Measurements from ENCODE around the gene USP21.

Gene USP21

DNA sequence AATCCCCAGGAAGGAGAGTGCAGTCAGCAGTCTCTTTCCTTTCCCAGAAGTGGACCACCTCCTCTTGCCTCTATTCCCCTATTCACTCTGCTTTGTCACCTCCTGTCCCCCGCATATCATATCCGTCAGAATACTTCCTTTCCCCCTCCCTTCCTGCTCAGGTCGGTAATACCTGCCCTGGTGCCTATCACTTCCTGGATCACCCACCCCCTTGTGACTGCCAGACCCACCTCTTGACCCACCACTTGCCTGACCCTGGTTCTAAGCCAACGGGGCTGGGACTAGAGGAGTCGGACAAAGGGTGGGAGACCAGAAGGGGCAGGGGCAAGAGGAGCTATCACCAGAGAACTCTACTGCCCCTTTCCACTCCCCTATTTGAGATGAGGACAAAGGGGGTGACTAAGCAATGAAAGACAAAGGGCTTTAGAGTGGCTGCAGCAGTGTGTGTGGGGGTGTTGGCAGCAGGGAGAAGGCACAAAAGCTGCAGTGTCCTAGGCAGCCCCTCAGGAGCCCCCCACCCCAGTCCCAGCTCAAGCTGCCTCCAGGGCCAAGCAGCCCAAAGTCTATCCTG is 41.2 kb downstream of the USP21 start:
- TF ChIP-seq, protein P1, sequence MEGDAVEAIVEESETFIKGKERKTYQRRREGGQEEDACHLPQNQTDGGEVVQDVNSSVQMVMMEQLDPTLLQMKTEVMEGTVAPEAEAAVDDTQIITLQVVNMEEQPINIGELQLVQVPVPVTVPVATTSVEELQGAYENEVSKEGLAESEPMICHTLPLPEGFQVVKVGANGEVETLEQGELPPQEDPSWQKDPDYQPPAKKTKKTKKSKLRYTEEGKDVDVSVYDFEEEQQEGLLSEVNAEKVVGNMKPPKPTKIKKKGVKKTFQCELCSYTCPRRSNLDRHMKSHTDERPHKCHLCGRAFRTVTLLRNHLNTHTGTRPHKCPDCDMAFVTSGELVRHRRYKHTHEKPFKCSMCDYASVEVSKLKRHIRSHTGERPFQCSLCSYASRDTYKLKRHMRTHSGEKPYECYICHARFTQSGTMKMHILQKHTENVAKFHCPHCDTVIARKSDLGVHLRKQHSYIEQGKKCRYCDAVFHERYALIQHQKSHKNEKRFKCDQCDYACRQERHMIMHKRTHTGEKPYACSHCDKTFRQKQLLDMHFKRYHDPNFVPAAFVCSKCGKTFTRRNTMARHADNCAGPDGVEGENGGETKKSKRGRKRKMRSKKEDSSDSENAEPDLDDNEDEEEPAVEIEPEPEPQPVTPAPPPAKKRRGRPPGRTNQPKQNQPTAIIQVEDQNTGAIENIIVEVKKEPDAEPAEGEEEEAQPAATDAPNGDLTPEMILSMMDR (IDR thresholded peaks at IDR 0.05; ENCODE audit: low read depth, low read length, missing control alignments), result no peak
- DNase-seq (ENCODE audit: low read depth), result no peak
- H3K4me3 ChIP-seq (ENCODE audit: low read depth, low read length), result no peak overlapping the region
- in situ Hi-C loops (cut with HindIII; ENCODE audit: low sequenced_read_pairs), result loop anchor here (25.0 kb wide), 1 partner anchor 537 kb away; the partner anchor contains the start of gene DUSP12

DNA sequence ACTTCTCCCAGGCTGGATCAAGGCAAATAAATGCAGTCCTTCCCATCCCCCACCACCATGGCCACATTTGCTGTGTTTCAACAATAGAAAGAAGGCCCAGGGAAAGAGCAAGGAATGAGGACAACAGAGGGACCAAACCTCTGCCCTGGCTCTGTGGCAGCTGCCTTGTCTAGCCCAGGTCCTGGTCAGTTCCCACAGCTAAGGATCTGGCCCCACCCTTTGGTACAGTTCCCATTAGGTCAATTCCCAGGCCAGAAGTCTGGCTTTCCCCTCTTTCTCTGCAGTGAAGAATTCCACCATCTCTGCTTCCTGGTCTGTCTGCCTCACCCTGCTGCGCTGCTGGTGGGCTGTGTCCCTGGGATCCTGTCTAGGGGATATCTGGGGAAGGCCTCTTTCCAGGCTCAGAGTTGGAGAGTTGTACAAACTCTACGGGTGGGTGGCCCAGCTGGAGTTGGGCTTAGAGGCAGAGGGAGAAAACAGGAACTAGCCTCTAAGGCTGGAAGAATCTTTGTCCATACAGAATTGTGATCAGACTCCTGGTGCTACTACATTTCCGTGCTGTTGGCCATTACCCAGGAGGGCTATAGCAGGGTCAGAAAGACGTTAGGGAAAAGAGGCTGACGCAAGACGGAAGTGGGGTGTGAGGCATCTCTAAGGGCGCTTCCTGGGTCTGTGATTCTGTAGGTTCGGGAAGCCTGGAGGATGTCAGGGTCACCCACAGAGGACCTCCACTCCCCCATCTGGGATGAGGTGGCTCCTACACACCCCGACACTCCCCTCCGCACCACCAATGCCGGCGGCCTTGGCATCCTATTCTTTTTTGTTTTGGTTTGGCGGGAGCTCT is 41.9 kb downstream of the USP21 start:
- DNase-seq (ENCODE audit: low read depth), result no peak
- H3K4me3 ChIP-seq (ENCODE audit: low read depth, low read length), result peak overlapping the region; percentile 97
- in situ Hi-C loops (cut with HindIII; ENCODE audit: low sequenced_read_pairs), result loop anchor here (25.0 kb wide), 1 partner anchor 536 kb away; the partner anchor contains the start of gene DUSP12
- TF ChIP-seq, protein P1 (IDR thresholded peaks at IDR 0.05; ENCODE audit: low read depth, low read length, missing control alignments), result no peak

DNA sequence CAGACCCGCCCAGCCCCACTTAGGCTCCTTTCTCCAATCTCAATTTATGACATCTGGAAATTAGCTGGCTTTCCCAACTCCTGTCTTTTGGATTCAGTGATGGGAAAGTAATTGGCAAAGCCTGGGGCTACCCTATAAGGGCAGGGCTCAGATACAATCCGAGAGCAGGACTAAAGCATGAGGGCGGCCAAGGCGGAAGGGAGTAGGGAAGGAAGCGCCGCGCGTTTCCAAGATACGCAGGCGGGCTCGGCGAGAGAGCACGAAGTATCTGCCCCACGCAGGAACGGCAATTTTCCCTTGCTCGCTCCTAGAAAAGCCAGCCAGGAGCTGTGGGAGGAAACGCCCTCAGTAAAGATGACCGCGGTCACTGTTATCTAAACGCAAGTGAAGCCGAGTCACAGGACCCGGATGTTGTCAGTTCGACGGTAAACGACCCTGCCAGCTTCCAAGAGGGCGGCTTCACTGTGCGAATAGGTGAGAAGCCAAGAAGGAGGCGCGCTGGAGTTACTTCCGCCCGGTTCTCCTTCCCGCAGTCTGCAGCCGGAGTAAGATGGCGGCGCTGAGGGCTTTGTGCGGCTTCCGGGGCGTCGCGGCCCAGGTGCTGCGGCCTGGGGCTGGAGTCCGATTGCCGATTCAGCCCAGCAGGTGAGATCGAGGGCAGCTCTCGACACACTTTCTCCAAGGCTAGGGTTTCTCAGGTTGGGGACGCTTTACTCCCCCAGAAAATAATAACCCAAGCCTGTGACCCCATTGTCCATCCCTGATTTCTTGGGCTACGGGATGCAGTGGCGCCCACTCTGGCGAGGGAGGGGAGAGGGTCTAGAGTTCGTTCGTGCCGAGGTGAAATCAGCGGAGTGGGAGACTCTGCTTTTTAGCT is 42.8 kb downstream of the USP21 start, which contains the start of gene NDUFS2:
TSS of gene NDUFS2 (plus strand) at position 532 of the 877 bp plus-strand sequence. CDS start at position 551, 19 bp downstream.
- TF ChIP-seq, protein P1 (IDR thresholded peaks at IDR 0.05; ENCODE audit: low read depth, low read length, missing control alignments), result peak; percentile 57
- peak; percentile 99 for DNase-seq (ENCODE audit: low read depth)
- peak within 1 kb of the TSS; percentile 97 for H3K4me3 ChIP-seq (ENCODE audit: low read depth, low read length)
- in situ Hi-C loops (cut with HindIII; ENCODE audit: low sequenced_read_pairs), result loop anchor here (25.0 kb wide), 1 partner anchor 535 kb away; the partner anchor contains the start of gene DUSP12

DNA sequence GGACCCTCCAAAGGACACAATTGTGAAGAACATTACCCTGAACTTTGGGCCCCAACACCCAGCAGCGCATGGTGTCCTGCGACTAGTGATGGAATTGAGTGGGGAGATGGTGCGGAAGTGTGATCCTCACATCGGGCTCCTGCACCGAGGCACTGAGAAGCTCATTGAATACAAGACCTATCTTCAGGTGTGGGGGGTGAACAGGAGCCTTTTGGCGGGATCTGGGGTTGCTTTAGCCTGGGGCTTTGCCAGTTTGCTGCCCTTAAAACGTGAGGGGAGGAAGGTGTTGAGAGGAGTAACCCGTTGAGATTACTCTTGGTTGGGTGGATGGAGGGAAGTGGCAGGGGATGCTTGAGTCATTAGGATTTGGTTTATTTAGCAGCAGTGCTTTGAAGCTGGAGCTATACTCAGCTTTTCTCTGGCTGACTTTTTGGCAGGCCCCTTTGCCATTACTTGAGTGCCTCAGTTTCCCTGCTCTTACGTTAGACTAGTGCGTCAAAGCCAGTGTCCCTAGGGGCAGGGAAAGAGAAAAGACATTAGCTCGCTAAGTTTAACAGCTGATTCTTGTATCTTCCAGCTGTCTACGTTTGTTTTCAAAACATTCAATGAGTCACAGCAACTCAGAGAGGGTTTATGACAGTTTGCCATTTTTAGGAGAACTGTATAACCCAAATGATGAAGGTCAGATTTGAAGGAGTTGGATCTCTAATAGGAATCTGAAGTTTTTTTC is 47.3 kb downstream of the USP21 start:
- no peak for DNase-seq (ENCODE audit: low read depth)
- in situ Hi-C loops (cut with HindIII; ENCODE audit: low sequenced_read_pairs), result loop anchor here (5.0 to 25.0 kb wide), 3 partner anchors 96 to 531 kb away; partner anchors contain the start of gene DUSP12
- TF ChIP-seq, protein P1 (IDR thresholded peaks at IDR 0.05; ENCODE audit: low read depth, low read length, missing control alignments), result no peak
- no peak overlapping the region for H3K4me3 ChIP-seq (ENCODE audit: low read depth, low read length)

DNA sequence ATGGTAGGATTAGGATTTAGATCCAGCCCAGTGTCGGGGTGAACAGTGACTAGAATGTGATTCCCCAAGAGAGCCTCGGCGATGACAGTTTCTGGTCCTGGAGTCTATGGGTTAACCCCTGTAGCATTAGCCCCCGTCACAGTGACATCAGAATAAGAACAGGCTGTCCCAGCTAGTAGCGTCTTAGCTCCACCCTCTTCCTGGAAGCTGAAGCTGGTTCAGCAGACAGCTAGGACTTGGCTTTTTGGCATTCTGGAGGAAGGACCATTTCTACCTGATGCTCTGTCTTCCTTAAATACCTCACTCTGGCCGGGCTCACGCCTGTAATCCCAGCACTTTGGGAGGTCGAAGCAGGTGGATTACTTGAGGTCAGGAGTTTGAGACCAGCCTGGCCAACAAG is 47.9 kb downstream of the USP21 start:
- no peak for DNase-seq (ENCODE audit: low read depth)
- TF ChIP-seq, protein P1 (IDR thresholded peaks at IDR 0.05; ENCODE audit: low read depth, low read length, missing control alignments), result no peak
- in situ Hi-C loops (cut with HindIII; ENCODE audit: low sequenced_read_pairs), result loop anchor here (5.0 to 25.0 kb wide), 3 partner anchors 95 to 530 kb away; partner anchors contain the start of gene DUSP12
- H3K4me3 ChIP-seq (ENCODE audit: low read depth, low read length), result no peak overlapping the region
